ENCODE measurements around the gene KCNQ1OT1. TPM values are rescaled to one million over a fixed set of nuclear protein-coding genes. Genes with fewer than 3 reads are reported as not detected.

Gene KCNQ1OT1
- total RNA-seq, 1 donor from 2014 or later, result 2.3 TPM

- Mint-ChIP-seq H3K27me3 (ENCODE audit: insufficient read depth, low read depth) (peaks cover 6% of the 10 kb centered on the region), H3K36me3 (no peaks in the 10 kb centered on the region), H3K9me3 (no peaks in the 10 kb centered on the region), H3K27ac (no peak overlapping the region), H3K4me3 (no peak overlapping the region), H3K4me1 (no peaks in the 10 kb centered on the region)
- Histone ChIP-seq H3K27me3 (peaks cover 5% of the 10 kb centered on the region), H3K4me2 (no peak overlapping the region), H3K9ac (no peak overlapping the region), H4K20me1 (ENCODE audit: low read depth) (no peaks in the 10 kb centered on the region), H3K79me2 (ENCODE audit: low read depth) (no peaks in the 10 kb centered on the region), H2AFZ (replicated peaks) (no peak overlapping the region), H3K36me3 (no peaks in the 10 kb centered on the region), H3K9me3 (ENCODE audit: low read depth) (no peaks in the 10 kb centered on the region), H3K4me1 (no peaks in the 10 kb centered on the region), H3K27ac (no peak overlapping the region), H3K4me3 (no peak overlapping the region), H3F3A (ENCODE audit: low read depth) (no peaks in the 10 kb centered on the region)
- no peak for DNase-seq (ENCODE audit: low spot score)
- no peak for TF ChIP-seq EZH2phosphoT487 (IDR thresholded peaks at IDR 0.05)
- no peak for TF ChIP-seq EZH2 (IDR thresholded peaks at IDR 0.05)
- TF ChIP-seq, protein P1, sequence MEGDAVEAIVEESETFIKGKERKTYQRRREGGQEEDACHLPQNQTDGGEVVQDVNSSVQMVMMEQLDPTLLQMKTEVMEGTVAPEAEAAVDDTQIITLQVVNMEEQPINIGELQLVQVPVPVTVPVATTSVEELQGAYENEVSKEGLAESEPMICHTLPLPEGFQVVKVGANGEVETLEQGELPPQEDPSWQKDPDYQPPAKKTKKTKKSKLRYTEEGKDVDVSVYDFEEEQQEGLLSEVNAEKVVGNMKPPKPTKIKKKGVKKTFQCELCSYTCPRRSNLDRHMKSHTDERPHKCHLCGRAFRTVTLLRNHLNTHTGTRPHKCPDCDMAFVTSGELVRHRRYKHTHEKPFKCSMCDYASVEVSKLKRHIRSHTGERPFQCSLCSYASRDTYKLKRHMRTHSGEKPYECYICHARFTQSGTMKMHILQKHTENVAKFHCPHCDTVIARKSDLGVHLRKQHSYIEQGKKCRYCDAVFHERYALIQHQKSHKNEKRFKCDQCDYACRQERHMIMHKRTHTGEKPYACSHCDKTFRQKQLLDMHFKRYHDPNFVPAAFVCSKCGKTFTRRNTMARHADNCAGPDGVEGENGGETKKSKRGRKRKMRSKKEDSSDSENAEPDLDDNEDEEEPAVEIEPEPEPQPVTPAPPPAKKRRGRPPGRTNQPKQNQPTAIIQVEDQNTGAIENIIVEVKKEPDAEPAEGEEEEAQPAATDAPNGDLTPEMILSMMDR (IDR thresholded peaks at IDR 0.05), result no peak
Measured at GRCh38 chr11:2577031-2577990, 122.5 kb downstream of the KCNQ1OT1 start.

DNA sequence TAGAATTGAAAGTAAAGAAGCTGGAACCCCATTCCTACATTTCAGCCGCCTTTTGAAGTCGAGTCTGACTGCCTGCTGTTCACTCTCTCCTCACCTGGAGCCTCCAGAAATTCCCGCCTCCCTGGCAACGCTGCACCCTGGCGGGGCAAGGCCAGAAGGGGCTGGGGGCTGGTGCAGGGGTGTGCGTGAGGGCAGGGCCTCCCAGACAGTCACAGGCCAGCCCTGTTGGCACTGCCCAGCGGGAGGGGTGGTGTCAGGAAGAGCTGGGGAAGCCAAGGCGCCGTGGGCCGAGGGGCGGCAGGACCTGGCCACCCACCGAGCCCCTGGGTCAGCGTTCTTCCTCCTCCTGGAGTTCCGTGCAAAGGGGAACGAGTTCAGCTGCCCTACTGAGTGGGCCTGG, 123.2 kb downstream of the KCNQ1OT1 start:
- no peak overlapping the region for H3K4me3 Mint-ChIP-seq
- H3K4me2 ChIP-seq, result no peak overlapping the region
- no peaks in the 10 kb centered on the region for H3K9me3 ChIP-seq (ENCODE audit: low read depth)
- peaks cover 6% of the 10 kb centered on the region for H3K27me3 Mint-ChIP-seq (ENCODE audit: insufficient read depth, low read depth)
- no peak overlapping the region for H3K27ac ChIP-seq
- H3K79me2 ChIP-seq (ENCODE audit: low read depth), result no peaks in the 10 kb centered on the region
- H3K36me3 ChIP-seq, result no peaks in the 10 kb centered on the region
- no peaks in the 10 kb centered on the region for H3K4me1 ChIP-seq
- H3K4me1 Mint-ChIP-seq, result no peaks in the 10 kb centered on the region
- H2AFZ ChIP-seq (replicated peaks), result no peak overlapping the region
- no peak overlapping the region for H3K4me3 ChIP-seq
- H3K27me3 ChIP-seq, result peaks cover 5% of the 10 kb centered on the region
- no peak for TF ChIP-seq EZH2 (IDR thresholded peaks at IDR 0.05)
- TF ChIP-seq, protein P1 (IDR thresholded peaks at IDR 0.05), result no peak
- TF ChIP-seq EZH2phosphoT487 (IDR thresholded peaks at IDR 0.05), result no peak
- no peak overlapping the region for H3K27ac Mint-ChIP-seq
- no peaks in the 10 kb centered on the region for H3K9me3 Mint-ChIP-seq
- no peaks in the 10 kb centered on the region for H3K36me3 Mint-ChIP-seq
- H4K20me1 ChIP-seq (ENCODE audit: low read depth), result no peaks in the 10 kb centered on the region
- no peaks in the 10 kb centered on the region for H3F3A ChIP-seq (ENCODE audit: low read depth)
- DNase-seq (ENCODE audit: low spot score), result no peak
- H3K9ac ChIP-seq, result no peak overlapping the region

- H3K4me1 ChIP-seq, result no peaks in the 10 kb centered on the region
- no peak overlapping the region for H3K27ac ChIP-seq
- no peak overlapping the region for H3K4me3 ChIP-seq
- H3K27me3 Mint-ChIP-seq (ENCODE audit: insufficient read depth, low read depth), result peaks cover 6% of the 10 kb centered on the region
- no peak overlapping the region for H3K4me3 Mint-ChIP-seq
- TF ChIP-seq EZH2phosphoT487 (IDR thresholded peaks at IDR 0.05) (no peak), EZH2 (IDR thresholded peaks at IDR 0.05) (no peak)
- TF ChIP-seq, protein P1 (IDR thresholded peaks at IDR 0.05), result no peak
- no peak overlapping the region for H3K4me2 ChIP-seq
- no peaks in the 10 kb centered on the region for H3K4me1 Mint-ChIP-seq
- H3K36me3 ChIP-seq, result no peaks in the 10 kb centered on the region
- H3K9me3 Mint-ChIP-seq, result no peaks in the 10 kb centered on the region
- H3K27me3 ChIP-seq, result peaks cover 5% of the 10 kb centered on the region
- no peak overlapping the region for H2AFZ ChIP-seq (replicated peaks)
- DNase-seq (ENCODE audit: low spot score), result no peak
- H4K20me1 ChIP-seq (ENCODE audit: low read depth), result no peaks in the 10 kb centered on the region
- peak overlapping the region; percentile 74 for H3K27ac Mint-ChIP-seq
- H3K36me3 Mint-ChIP-seq, result no peaks in the 10 kb centered on the region
- H3K9me3 ChIP-seq (ENCODE audit: low read depth), result no peaks in the 10 kb centered on the region
- H3K79me2 ChIP-seq (ENCODE audit: low read depth), result no peaks in the 10 kb centered on the region
- no peaks in the 10 kb centered on the region for H3F3A ChIP-seq (ENCODE audit: low read depth)
- H3K9ac ChIP-seq, result no peak overlapping the region
Measured at GRCh38 chr11:2576111-2576510, 123.7 kb downstream of the KCNQ1OT1 start.
